ENCODE results near the gene MUC21.
"Not testable (repeated sequence)": the region's sequence is repeated elsewhere in the genome, so short reads cannot be mapped to it uniquely, and the experiment has no call there.

Gene MUC21

DNA sequence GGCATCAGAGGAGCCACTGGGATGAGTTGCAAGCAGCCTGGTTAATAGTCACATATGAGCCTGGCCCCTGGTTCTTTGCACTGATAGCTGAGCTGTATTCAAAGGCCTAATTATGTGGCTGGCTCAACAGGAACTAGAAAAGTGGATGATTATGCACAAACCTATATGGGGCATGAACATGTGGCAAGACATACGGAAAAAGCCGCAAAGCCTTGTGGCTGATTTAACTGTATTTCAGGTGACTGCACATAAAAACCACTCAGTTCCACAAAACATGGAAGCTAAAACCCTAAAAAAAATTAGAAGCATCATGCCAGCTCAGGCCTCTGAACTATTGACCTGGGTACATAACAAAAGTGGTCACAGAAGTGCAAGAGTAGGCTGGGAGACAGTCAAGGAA lies 13.8 kb downstream of the MUC21 start:
- no peak overlapping the region for H3K4me3 ChIP-seq (ENCODE audit: low read depth, low read length)
- TF ChIP-seq, protein P1, sequence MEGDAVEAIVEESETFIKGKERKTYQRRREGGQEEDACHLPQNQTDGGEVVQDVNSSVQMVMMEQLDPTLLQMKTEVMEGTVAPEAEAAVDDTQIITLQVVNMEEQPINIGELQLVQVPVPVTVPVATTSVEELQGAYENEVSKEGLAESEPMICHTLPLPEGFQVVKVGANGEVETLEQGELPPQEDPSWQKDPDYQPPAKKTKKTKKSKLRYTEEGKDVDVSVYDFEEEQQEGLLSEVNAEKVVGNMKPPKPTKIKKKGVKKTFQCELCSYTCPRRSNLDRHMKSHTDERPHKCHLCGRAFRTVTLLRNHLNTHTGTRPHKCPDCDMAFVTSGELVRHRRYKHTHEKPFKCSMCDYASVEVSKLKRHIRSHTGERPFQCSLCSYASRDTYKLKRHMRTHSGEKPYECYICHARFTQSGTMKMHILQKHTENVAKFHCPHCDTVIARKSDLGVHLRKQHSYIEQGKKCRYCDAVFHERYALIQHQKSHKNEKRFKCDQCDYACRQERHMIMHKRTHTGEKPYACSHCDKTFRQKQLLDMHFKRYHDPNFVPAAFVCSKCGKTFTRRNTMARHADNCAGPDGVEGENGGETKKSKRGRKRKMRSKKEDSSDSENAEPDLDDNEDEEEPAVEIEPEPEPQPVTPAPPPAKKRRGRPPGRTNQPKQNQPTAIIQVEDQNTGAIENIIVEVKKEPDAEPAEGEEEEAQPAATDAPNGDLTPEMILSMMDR (IDR thresholded peaks at IDR 0.05; ENCODE audit: low read depth, low read length), result no peak
- TF ChIP-seq MYC (IDR thresholded peaks at IDR 0.05; ENCODE audit: low read depth, low read length) (no peak), POLR2A (IDR thresholded peaks at IDR 0.05; ENCODE audit: extremely low read depth, insufficient read length) (no peak)
- TF ChIP-seq, protein P2, sequence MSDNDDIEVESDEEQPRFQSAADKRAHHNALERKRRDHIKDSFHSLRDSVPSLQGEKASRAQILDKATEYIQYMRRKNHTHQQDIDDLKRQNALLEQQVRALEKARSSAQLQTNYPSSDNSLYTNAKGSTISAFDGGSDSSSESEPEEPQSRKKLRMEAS (IDR thresholded peaks at IDR 0.05; ENCODE audit: low read depth, low read length), result no peak
- DNase-seq (ENCODE audit: low read depth), result peak; percentile 13

DNA sequence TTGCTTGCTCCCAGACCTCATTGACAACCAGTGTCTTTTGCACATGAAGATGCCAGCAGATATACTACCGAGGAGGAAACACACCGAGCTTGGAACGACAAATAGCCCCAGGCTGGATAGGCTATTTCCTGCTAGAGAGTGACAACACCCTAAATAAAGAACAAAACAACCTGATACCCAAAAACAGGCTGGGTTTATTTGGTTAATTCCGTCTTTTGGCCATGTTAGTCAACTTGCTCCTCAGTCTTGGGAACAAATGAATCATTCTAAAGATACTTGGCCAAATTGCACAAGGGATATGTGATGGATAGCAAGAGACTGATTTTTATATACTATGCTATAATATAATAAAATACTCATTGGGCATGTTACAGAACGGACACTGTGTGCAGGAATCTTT lies 15.3 kb downstream of the MUC21 start:
- H3K4me3 ChIP-seq (ENCODE audit: low read depth, low read length), result no peak overlapping the region
- TF ChIP-seq, protein P1 (IDR thresholded peaks at IDR 0.05; ENCODE audit: low read depth, low read length), result no peak
- TF ChIP-seq, protein P2 (IDR thresholded peaks at IDR 0.05; ENCODE audit: low read depth, low read length), result no peak
- TF ChIP-seq POLR2A (IDR thresholded peaks at IDR 0.05; ENCODE audit: extremely low read depth, insufficient read length), result no peak
- no peak for DNase-seq (ENCODE audit: low read depth)

DNA sequence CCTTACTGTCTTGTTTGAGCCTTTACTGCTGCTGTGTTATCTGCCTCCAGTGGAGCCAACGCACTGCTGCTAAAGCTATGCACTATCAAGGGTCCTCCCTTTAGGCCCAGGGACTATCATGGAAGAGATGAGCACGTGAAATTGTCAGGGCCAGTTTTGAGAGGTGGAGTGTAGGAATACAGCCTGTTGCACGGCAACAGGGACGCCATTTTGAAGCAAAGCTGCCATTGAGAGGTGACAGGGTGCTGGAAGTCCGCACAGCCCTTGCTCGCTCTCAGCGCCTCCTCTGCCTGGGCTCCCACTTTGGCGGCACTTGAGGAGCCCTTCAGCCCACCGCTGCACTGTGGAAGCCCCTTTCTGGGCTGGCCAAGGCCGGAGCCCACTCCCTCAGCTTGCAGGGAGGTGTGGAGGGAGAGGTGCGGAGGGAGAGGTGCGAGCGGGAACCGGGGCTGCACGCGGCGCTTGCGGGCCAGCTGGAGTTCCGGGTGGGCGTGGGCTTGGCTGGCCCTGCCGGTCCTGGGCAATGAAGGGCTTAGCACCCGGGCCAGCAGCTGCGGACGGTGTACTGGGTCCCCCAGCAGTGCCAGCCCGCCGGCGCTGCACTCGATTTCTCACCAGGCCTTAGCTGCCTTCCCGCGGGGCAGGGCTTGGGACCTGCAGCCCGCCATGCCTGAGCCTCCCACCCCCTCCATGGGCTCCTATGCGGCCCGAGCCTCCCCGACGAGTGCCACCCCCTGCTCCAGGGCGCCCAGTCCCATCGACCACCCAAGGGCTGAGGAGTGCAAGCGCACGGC lies 16.7 kb downstream of the MUC21 start:
- DNase-seq (ENCODE audit: low read depth), result not testable (repeated sequence)

DNA sequence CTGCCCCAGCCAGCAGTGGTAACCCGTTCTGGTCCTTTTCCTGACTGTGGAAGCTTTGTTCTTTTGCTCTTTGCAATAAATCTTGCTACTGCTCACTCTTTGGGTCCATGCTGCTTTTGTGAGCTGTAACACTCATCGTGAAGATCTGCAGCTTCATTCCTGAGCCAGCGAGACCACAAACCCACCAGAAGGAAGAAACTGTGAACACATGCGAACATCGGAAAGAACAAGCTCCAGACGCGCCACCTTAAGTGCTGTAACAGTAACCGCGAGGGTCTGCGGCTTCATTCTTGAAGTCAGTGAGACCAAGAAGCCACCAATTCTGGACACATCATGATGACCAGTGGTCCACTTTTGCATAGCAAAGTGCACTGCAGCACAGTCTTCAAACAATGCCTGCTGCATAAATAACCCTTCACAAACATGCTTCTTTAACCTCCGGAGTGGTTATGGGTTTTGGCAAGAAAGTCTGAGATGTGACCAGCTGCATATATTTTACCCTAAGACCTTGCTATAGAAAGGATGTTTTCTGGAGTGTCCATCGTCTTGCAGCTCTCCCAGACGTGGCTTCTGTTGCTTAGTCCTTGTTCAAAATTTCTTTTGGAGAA lies 17.9 kb downstream of the MUC21 start:
- TF ChIP-seq, protein P2 (IDR thresholded peaks at IDR 0.05; ENCODE audit: low read depth, low read length), result no peak
- TF ChIP-seq MYC (IDR thresholded peaks at IDR 0.05; ENCODE audit: low read depth, low read length) (no peak), POLR2A (IDR thresholded peaks at IDR 0.05; ENCODE audit: extremely low read depth, insufficient read length) (no peak)
- TF ChIP-seq, protein P1 (IDR thresholded peaks at IDR 0.05; ENCODE audit: low read depth, low read length), result no peak
- H3K4me3 ChIP-seq (ENCODE audit: low read depth, low read length), result no peak overlapping the region
- no peak for DNase-seq (ENCODE audit: low read depth)

More for the DNA sequence above, 16.7 kb downstream of the MUC21 start:
- H3K4me3 ChIP-seq (ENCODE audit: low read depth, low read length), result not testable (repeated sequence)

DNA sequence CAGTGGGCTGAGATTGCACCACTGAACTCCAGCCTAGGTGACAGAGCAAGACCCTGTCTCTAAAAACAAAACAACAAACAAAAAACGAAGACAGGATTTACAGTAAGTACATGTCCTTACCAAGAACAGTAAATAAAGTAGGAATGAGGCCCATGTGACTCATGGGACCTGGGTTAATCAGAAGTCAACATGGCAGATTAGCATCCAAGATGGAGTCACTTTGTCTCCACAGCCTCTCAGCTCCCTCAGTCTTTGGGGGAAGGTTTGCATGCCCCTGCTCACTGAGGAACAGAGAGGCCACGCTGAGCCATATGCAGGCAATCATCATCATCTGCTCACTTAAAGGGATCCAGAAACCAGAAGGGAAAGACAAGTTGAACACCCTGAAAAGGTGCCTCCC lies 19.0 kb downstream of the MUC21 start:
- no peak overlapping the region for H3K4me3 ChIP-seq (ENCODE audit: low read depth, low read length)
- no peak for TF ChIP-seq POLR2A (IDR thresholded peaks at IDR 0.05; ENCODE audit: extremely low read depth, insufficient read length)
- no peak for DNase-seq (ENCODE audit: low read depth)

DNA sequence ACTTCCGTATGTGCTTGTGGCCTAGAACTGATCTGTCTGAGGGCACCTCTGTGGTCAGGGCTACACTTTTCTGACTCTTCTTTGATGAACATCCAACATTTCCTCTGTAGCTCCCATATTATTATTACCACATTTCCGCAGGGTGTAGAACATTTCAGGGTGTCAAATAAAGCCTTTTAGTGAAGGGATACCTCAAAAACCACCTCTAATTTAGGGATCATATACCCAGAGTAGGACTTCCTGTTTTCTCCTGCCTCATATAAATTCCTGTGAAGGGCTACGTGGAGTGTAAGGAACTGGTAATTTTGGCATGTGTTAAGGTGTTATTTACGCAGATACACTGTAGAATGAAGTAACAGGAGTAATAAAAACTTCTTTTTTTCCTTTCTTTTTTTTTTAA lies 21.3 kb downstream of the MUC21 start:
- DNase-seq (ENCODE audit: low read depth), result no peak
- TF ChIP-seq POLR2A (IDR thresholded peaks at IDR 0.05; ENCODE audit: extremely low read depth, insufficient read length) (no peak), MYC (IDR thresholded peaks at IDR 0.05; ENCODE audit: low read depth, low read length) (no peak)
- TF ChIP-seq, protein P1 (IDR thresholded peaks at IDR 0.05; ENCODE audit: low read depth, low read length), result no peak
- TF ChIP-seq, protein P2 (IDR thresholded peaks at IDR 0.05; ENCODE audit: low read depth, low read length), result no peak
- H3K4me3 ChIP-seq (ENCODE audit: low read depth, low read length), result no peak overlapping the region
